NOMO-1 treated with dmso at 0.1 percent for 144 hours (cell line): Measurements from ENCODE around the gene CEP70.
"Not testable (repeated sequence)": the region's sequence is repeated elsewhere in the genome, so short reads cannot be mapped to it uniquely, and the experiment has no call there.

Experiments used
- DNase-seq: peaks from one replicate; lab custom pipeline; 2025; ENCODE audit not compliant: unreplicated experiment; lab: John Stamatoyannopoulos, UW

CEP70 gene

DNA sequence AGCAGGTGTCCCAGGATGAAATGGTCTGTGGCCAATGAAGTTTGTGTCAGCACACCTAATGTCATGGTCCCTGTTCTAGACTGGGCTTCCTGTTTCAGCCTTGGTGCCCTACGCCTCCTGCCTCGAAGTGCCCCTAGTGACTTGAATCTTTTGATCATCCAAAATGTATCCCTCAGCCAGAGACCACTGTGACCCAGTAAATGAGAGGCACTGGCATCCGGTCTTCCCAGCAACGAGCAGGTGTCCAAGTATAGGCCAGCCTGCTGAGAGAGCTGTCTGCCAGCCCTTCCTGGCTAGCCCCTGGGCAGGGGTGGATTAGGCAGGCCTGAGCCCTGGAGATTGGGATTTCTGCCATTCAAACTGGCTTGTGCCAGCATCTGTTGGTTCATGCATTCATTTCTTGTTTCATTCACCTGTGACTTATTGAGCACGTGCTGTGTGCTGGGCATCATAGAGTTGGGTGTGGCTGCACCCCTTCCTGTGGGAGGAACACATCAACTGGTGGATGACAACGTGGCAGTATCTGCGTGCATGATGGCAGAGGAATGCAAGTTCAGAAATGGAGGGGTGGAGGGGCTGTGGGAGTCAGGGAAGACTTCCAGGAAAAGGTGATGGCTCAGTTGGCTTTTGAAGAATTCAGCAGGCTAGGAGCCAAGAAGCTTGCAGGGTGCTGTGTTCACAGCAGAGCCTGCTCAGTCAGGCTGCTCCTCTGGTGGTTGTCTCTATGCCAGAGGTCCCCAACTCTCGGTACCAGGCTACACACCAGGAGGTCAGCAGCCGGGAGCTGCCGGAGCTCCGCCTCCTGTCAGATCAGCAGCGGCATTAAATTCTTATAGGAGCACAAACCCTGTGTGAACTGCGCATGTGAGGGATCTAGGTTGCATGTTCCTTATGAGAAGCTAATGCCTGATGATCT is 138.0 kb downstream of the CEP70 start:
- DNase-seq = no peak

DNA sequence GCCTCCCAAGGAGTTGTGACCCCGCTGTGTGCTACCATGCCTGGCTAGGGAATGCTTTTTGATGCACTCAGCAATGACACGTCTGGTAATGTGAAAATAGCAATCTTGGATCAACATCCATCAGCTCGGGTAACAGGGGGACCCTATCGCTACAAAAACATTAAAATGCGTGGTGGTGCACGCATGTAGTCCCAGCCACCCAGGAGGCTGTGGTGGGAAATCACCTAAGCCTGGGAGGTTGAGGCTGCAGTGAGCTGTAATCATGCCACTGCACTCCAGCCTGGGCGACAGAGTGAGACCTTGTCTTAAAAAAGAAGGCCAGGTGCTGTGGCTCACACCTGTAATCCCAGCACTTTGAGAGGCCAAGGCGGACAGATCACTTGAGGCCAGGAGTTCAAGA is 140.1 kb downstream of the CEP70 start:
- not testable (repeated sequence) for DNase-seq

DNA sequence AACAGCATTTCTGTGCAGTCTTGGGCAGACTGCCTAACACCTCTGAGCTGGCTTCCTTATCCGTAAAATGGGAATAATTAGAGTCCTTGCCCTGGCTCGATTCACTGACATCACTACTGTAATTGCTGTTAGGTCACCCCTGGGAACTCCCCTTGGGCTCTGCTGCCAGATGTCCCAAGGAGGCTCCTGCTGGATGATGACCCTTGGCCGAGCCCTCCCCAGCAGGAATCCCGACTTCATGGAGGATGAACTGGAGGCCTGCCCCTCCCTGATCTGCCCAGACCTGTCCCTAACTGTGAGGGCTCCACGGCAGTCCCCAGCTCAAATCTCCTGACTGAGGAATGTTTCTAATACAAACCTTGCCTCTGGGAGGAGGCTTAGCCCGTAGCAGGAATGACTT is 141.6 kb downstream of the CEP70 start:
- DNase-seq = no peak

DNA sequence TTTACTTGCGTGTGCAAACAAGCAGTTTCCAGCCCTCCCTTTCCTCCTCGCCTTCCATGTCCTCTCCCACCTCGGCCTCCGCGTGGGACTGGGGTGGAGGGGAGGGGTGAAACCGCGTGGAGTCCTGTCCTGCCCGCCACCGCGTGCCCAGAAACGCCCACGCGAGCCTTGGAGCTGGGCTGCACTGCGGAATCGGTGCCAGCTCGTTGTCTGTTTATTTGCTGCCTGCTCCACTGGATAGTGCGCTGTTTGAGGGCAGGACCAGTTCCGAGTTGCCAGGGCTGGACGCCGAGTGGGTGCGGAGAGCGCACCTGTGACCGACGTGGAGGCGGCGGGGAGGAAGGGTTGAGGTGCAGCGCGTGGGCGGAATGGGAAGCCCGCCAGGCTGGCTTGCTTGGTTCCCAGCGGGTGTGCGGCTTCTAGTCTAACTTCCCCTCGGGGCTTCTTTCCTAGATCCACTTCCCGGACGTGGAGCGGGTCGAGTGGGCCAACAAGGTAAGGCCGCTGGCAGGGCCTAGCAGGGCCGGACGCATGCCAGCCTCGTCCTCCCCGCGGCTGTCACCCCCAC is 142.4 kb downstream of the CEP70 start:
- DNase-seq = no peak

DNA sequence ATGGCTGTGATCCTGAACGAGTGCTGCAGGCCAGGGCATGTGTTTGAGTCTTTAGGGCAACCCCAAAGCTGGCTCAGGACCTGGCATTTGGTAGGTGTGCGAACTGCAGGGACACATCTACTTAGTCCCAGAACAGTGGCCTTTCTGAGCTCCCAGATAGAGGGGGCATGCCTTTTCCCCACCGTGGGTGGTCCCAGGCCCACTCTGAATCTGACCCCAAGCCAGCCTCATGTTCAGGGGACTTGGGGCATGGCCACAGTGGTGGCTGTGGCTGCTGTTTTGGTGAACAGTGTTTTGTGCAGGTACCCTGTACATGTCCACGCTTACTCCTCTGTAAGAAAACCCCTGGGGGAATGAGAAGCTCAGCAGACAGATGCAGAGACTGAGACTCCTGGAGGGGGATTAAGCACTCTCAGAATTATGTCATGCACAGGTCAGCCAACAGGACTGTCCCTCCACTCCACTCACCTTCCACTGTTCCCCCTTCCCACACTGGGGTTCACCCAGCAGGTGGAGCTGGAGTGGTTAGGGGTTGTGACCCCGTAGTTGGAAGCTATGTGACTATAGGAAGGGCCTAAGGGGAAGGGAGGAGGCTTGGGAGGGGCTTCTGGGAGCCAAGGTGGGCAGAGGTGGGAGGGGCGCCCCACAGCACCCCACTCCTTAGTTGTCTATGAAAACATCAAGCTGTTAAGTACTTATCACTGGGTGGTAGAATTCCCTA is 143.2 kb downstream of the CEP70 start:
- DNase-seq = no peak

DNA sequence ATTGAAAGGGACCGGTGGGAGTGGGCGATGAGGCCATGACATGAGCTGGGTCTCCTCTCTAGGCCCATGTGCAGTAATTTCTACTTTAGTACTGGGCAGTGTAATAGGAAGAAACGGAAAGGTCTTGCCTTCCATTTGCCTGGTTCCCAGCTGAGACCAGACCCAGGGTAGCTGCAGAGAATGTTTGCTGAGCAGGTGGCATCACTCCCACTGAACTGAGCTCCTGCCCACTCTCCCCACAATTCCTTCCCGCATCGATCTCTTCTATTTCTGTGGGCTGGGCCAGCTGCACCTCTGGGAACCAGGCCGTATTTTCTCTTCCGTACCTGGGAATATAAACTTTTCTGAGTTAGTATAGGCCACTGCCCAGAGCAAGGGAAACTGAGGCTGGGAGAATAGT is 143.9 kb downstream of the CEP70 start:
- DNase-seq = no peak

DNA sequence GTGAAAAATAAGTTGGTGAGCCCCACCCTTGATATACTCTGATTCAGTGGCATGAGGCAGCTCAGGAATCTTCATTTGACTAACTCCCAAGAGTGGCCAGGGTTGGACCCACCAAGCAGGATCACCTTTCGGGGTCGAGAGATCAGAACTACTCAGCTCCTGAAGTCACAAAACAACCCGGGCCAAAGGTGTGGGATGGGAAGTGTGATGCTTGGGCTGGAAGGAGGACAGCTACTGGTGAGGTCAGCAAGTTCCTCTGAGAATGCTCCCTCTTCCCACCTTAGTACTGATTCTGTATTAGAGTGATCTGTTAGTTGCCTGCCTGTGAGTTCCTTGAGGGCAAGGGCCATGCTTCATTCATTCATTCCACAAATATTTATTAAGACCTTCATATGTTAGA is 144.6 kb downstream of the CEP70 start:
- no peak for DNase-seq

DNA sequence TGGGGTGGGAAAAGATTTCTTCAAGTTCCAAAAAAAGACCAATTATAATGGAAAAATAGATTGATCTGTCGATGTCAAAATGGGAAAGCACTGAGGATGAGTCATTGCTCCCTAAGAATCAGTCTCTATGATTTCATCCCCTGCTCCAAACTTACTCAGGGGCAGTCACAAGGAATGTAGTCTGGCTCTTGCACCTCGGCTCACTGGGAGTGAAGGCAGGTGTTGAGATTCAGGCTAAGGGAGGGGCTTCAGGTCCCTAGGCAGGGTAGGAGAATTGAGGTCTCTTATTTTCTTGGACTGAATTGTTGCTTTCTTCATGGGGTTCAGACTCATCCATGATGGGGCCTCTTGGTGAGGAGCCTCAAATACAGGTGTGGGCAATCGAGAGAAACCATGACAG is 145.4 kb downstream of the CEP70 start:
- no peak for DNase-seq

DNA sequence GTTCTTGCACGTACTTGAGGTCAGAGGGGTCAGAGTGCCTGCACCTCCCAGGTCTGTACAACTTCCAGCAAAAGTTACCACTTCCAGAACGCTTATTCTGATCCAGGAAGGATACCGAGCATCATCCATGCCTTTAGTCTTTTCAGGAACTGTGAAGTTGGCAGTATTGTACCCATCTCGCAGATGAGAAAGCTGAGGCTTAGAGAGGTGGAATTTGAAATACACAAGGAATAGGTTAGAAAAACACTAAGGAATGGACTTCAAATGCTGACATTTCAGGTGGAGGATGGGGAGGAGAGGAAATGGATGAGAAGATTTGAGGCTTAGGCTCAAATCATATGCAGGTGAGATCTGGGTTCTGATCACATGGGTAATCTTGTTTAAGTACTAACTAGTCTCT is 148.4 kb downstream of the CEP70 start:
- DNase-seq = no peak

DNA sequence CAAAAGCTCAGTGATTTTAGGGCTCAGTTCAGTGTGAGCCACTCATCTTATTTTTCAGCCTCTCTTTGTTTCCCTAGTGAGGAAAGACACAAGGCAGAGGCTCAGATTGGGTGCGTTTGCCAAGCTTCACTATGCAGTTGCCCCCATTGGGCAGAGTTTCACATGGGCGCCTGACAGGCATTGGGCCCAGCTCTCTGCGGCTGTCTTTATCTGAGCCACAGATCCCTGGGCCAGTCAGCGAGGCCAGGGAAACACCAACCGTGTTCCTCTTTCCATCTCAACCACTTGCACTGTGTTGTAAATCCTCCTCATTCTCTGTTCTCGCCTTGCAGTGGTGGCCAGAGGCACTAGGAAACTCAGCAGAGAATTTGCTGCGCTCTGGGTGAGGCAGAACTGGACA is 148.8 kb downstream of the CEP70 start:
- DNase-seq = no peak
